Hypothalamus (tissue), 51 donors: ENCODE data around the gene GID8.

Experiments
- DNase-seq, 51 donors: peaks; one replicate each; lab custom pipeline; 2025; lab: John Stamatoyannopoulos, UW

The GID8 gene

GRCh38 chr20:62902926-62903615, 34.9 kb upstream of the GID8 start:
- DNase-seq: no peak

- DNase-seq: no peak
Measured at GRCh38 chr20:62905536-62906117, 32.3 kb upstream of the GID8 start.

- peak in 2 of 51 donors; percentile 16 to 22 for DNase-seq
Measured at GRCh38 chr20:62906209-62906608, 31.7 kb upstream of the GID8 start.

- DNase-seq: no peak
Measured at GRCh38 chr20:62906647-62907375, 31.1 kb upstream of the GID8 start.

GRCh38 chr20:62907384-62908317, 30.3 kb upstream of the GID8 start:
- DNase-seq: no peak

- DNase-seq: peak in 1 of 51 donors; percentile 46
Measured at GRCh38 chr20:62908971-62909791, 28.8 kb upstream of the GID8 start.

GRCh38 chr20:62910217-62910766, 27.7 kb upstream of the GID8 start:
- no peak for DNase-seq

GRCh38 chr20:62910777-62911497, 27.0 kb upstream of the GID8 start:
- no peak for DNase-seq

- DNase-seq: no peak
Measured at GRCh38 chr20:62911701-62912280, 26.2 kb upstream of the GID8 start.

GRCh38 chr20:62913043-62913630, 24.8 kb upstream of the GID8 start:
- no peak for DNase-seq

GRCh38 chr20:62914436-62914835, 23.5 kb upstream of the GID8 start:
- DNase-seq: no peak

- DNase-seq: peak in 19 of 51 donors; percentile 11 to 65 (median 36)
Measured at GRCh38 chr20:62914970-62915457, 22.9 kb upstream of the GID8 start.

GRCh38 chr20:62916703-62917476, 21.1 kb upstream of the GID8 start:
- no peak for DNase-seq

- no peak for DNase-seq
Measured at GRCh38 chr20:62917720-62918119, 20.2 kb upstream of the GID8 start.

GRCh38 chr20:62918147-62918546, 19.8 kb upstream of the GID8 start:
- DNase-seq: no peak

GRCh38 chr20:62918831-62919230, 19.1 kb upstream of the GID8 start:
- DNase-seq: no peak

- no peak for DNase-seq
Measured at GRCh38 chr20:62920039-62920645, 17.8 kb upstream of the GID8 start.
